SKM-1 treated with dmso at 0.1 percent for 144 hours (cell line): Measurements from ENCODE around the gene OSGEP.

Experiments used
- DNase-seq: peaks from one replicate; lab custom pipeline; 2025; ENCODE audit not compliant: unreplicated experiment; lab: John Stamatoyannopoulos, UW

The OSGEP gene

DNA sequence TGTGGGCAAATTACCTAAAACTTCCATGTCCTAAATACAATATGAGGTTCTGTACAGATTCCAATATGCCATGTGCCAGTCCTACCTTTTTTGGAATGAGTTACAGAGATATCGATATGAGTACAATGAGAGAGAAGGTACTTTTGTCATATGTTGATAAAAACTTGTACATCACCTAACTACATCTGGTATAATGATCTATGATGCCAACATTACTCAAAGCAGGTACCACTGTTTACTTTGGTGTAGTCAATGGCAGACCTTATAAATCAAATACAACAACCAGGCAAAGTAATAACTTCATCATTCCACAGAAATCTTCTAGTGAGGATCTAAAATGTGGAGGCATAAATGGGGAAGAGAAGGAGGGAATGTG is 54.0 kb downstream of the OSGEP start:
- DNase-seq, result no peak

DNA sequence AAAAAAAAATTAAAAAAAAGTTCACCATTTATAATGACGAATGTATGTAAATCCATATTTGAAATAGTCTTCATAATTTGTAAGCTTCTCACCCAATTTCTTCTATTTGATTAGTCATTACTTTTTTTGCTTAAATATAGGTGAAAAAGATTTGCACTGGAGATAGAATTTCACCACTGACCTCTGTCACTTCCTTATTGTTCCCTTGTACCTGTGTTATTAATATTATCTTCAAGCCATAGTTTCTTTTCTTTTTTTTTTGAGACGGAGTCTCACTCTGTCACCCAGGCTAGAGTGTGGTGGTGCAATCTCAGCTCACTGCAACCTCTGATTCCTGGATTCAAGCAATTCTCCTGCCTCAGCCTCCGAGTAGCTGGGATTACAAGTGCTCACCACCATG is 57.1 kb downstream of the OSGEP start:
- no peak for DNase-seq
